Smooth muscle cell (in vitro differentiated cells): ENCODE measurements around the gene GPR50. TPM values are rescaled to one million over a fixed set of nuclear protein-coding genes. Genes with fewer than 3 reads are reported as not detected.
A peak's percentile ranks its signal among the peaks of the same experiment; 100 is the strongest.

Experiments used
- DNase-seq: peaks from one replicate; lab custom pipeline; 2025; ENCODE audit not compliant: unreplicated experiment; lab: John Stamatoyannopoulos, UW
- H2AFZ ChIP-seq: fragments of 200-600 bp; sonication (generic); 2 replicates; pipeline ENCODE4 v1.6.0; 2016; ENCODE audit warnings: antibody characterized with exemption, low read depth, mild to moderate bottlenecking
- H3F3A ChIP-seq: fragments of 200-600 bp; sonication (generic); 2 replicates; pipeline ENCODE4 v1.6.0; 2017; ENCODE audit warnings: antibody characterized with exemption, low read depth
- H3K27ac ChIP-seq: fragments of 200-600 bp; sonication (generic); 2 replicates; pipeline ENCODE4 v1.5.1; 2016; ENCODE audit warnings: low read depth, mild to moderate bottlenecking
- H3K27me3 ChIP-seq: fragments of 200-600 bp; sonication (generic); 2 replicates; pipeline ENCODE4 v1.6.1; 2016; ENCODE audit warnings: low read depth, mild to moderate bottlenecking
- H3K36me3 ChIP-seq: fragments of 200-600 bp; sonication (generic); 2 replicates; pipeline ENCODE4 v1.5.1; 2016; ENCODE audit warnings: low read depth
- H3K4me1 ChIP-seq: fragments of 200-600 bp; sonication (generic); 2 replicates; pipeline ENCODE4 v1.5.1; 2016; ENCODE audit warnings: low read depth
- H3K4me2 ChIP-seq: fragments of 200-600 bp; sonication (generic); 2 replicates; pipeline ENCODE4 v1.6.0; 2016; ENCODE audit warnings: mild to moderate bottlenecking
- H3K4me3 ChIP-seq: fragments of 200-600 bp; sonication (generic); 2 replicates; pipeline ENCODE4 v1.5.1; 2016; ENCODE audit warnings: mild to moderate bottlenecking
- H3K79me2 ChIP-seq: fragments of 200-600 bp; sonication (generic); 2 replicates; pipeline ENCODE4 v1.6.0; 2016; ENCODE audit warnings: low read depth, mild to moderate bottlenecking
- H3K9ac ChIP-seq: fragments of 200-600 bp; sonication (generic); 2 replicates; pipeline ENCODE4 v1.6.0; 2016; ENCODE audit warnings: low read depth
- H3K9me3 ChIP-seq: fragments of 200-600 bp; sonication (generic); replicated peaks from 2 replicates; pipeline ENCODE4 v1.5.1; 2016; ENCODE audit warnings: low read depth
- H4K20me1 ChIP-seq: fragments of 200-600 bp; sonication (generic); 2 replicates; pipeline ENCODE4 v1.6.0; 2016; ENCODE audit warnings: low read depth
- CTCF ChIP-seq: fragments of 200-600 bp; sonication (generic); IDR thresholded peaks from 2 replicates; pipeline ENCODE4 v1.5.1; 2017; ENCODE audit warnings: borderline replicate concordance, mild to moderate bottlenecking, antibody characterized with exemption; ENCODE audit not compliant: insufficient read depth, poor library complexity, severe bottlenecking
- WGBS: methylation state at CpG from one replicate; pipeline ENCODE4 v1.1.7; 2016; ENCODE audit warnings: low lambda C conversion rate; 5-methylcytosine and 5-hydroxymethylcytosine counted together
- polyA plus RNA-seq: library from polyadenylated mRNA; unstranded; fragments of >200 nt; fragmentation: Nextera tagmentation; extraction: Ambion mirVana; gene quantifications from 2 replicates; pipeline ENCODE4 v1.2.1, GENCODE V29; 2016
- total RNA-seq: library from RNA; depleted of rRNA; stranded (reverse); fragments of >200 nt; gene quantifications from 2 replicates; pipeline ENCODE4 v1.2.3, GENCODE V29; 2014

The GPR50 gene
- total and polyA plus RNA-seq, 2 experiments from 2014 or later, result 0.13 to 0.22 TPM

- Histone ChIP-seq H4K20me1 (no peaks in the 10 kb centered on the region), H3K4me3 (no peak overlapping the region), H3K79me2 (no peaks in the 10 kb centered on the region), H3K4me1 (no peaks in the 10 kb centered on the region), H3K4me2 (no peak overlapping the region), H3K27me3 (no peaks in the 10 kb centered on the region), H3F3A (no peaks in the 10 kb centered on the region), H3K27ac (no peak overlapping the region), H3K9ac (no peak overlapping the region), H3K36me3 (no peaks in the 10 kb centered on the region), H3K9me3 (no peaks in the 10 kb centered on the region), H2AFZ (no peak overlapping the region)
- DNase-seq, result no peak
- TF ChIP-seq CTCF, result no peak
- 58% methylated on average over 2 of the region's 2 CpGs for WGBS
These were observed 30.5 kb downstream of the GPR50 start for GRCh38 chrX:151206871-151207270.

- Histone ChIP-seq H3K4me3 (no peak overlapping the region), H3K9me3 (peaks cover 3% of the 10 kb centered on the region), H3K27ac (no peak overlapping the region), H3K79me2 (no peaks in the 10 kb centered on the region), H4K20me1 (no peaks in the 10 kb centered on the region), H3K9ac (no peak overlapping the region), H3F3A (no peaks in the 10 kb centered on the region), H3K4me2 (no peak overlapping the region), H3K36me3 (no peaks in the 10 kb centered on the region), H2AFZ (no peak overlapping the region), H3K4me1 (no peaks in the 10 kb centered on the region), H3K27me3 (peaks cover 4% of the 10 kb centered on the region)
- 48% methylated on average over 1 of the region's 1 CpG for WGBS
- no peak for TF ChIP-seq CTCF
- no peak for DNase-seq
These were observed 49.5 kb downstream of the GPR50 start for GRCh38 chrX:151225843-151226242.

- H3K4me3 ChIP-seq, result no peak overlapping the region
- H3K4me2 ChIP-seq, result no peak overlapping the region
- no peak overlapping the region for H3K27ac ChIP-seq
- peaks cover 4% of the 10 kb centered on the region for H3K27me3 ChIP-seq
- no peak for DNase-seq
- H3K36me3 ChIP-seq, result no peaks in the 10 kb centered on the region
- 76% methylated on average over 9 of the region's 9 CpGs for WGBS
- no peak overlapping the region for H2AFZ ChIP-seq
- no peaks in the 10 kb centered on the region for H3K9me3 ChIP-seq
- H3K9ac ChIP-seq, result no peak overlapping the region
- no peaks in the 10 kb centered on the region for H3K4me1 ChIP-seq
- H4K20me1 ChIP-seq, result no peaks in the 10 kb centered on the region
- no peak for TF ChIP-seq CTCF
- no peaks in the 10 kb centered on the region for H3K79me2 ChIP-seq
- no peaks in the 10 kb centered on the region for H3F3A ChIP-seq
These were observed 50.6 kb downstream of the GPR50 start for GRCh38 chrX:151226941-151227340.

- H3F3A ChIP-seq, result no peaks in the 10 kb centered on the region
- H3K27me3 ChIP-seq, result peaks cover 4% of the 10 kb centered on the region
- H3K9ac ChIP-seq, result no peak overlapping the region
- no peak for DNase-seq
- H3K36me3 ChIP-seq, result no peaks in the 10 kb centered on the region
- H3K4me1 ChIP-seq, result no peaks in the 10 kb centered on the region
- no peak overlapping the region for H2AFZ ChIP-seq
- no peaks in the 10 kb centered on the region for H3K9me3 ChIP-seq
- H4K20me1 ChIP-seq, result no peaks in the 10 kb centered on the region
- no peaks in the 10 kb centered on the region for H3K79me2 ChIP-seq
- no peak overlapping the region for H3K27ac ChIP-seq
- no peak for TF ChIP-seq CTCF
- peak overlapping the region; percentile 31 for H3K4me2 ChIP-seq
- no peak overlapping the region for H3K4me3 ChIP-seq
- WGBS, result 67% methylated on average over 28 of the region's 30 CpGs
These were observed 51.2 kb downstream of the GPR50 start for GRCh38 chrX:151227627-151228026.
